SK-N-SH treated with all-trans-retinoic acid at 6 μM for 48 hours (cell line): ENCODE measurements around the gene CUEDC1.

Experiments used
- BACH2 ChIP-seq: fragments of 250-450 bp; sonication (Bioruptor Pico); IDR thresholded peaks from 2 replicates; pipeline ENCODE4 v1.9.0; 2021; ENCODE audit warnings: mild to moderate bottlenecking, borderline replicate concordance
- ISL1 ChIP-seq: fragments of 250-450 bp; sonication (Bioruptor Pico); IDR thresholded peaks from 2 replicates; pipeline ENCODE4 v2.1.2; 2022; ENCODE audit warnings: mild to moderate bottlenecking, moderate library complexity
- OSR1 ChIP-seq: fragments of 250-450 bp; sonication (Bioruptor Pico); IDR thresholded peaks from 2 replicates; pipeline ENCODE4 v1.8.0; 2022; ENCODE audit warnings: moderate library complexity, mild to moderate bottlenecking, inconsistent platforms
- TOX ChIP-seq: fragments of 250-450 bp; sonication (Bioruptor Pico); IDR thresholded peaks from 2 replicates; pipeline ENCODE4 v1.8.0; 2021; ENCODE audit warnings: mild to moderate bottlenecking, moderate library complexity, borderline replicate concordance
- ZFP3 ChIP-seq: fragments of 250-450 bp; sonication (Bioruptor Pico); IDR thresholded peaks from 2 replicates; pipeline ENCODE4 v1.5.0; 2020; ENCODE audit warnings: mild to moderate bottlenecking, moderate library complexity
- ZFP30 ChIP-seq: fragments of 450-650 bp; formaldehyde crosslinking; IDR thresholded peaks from 2 replicates; pipeline ENCODE4 v1.5.0; 2022; ENCODE audit warnings: mild to moderate bottlenecking, moderate library complexity
- ZNF70 ChIP-seq: fragments of 450-650 bp; formaldehyde crosslinking; IDR thresholded peaks from 2 replicates; pipeline ENCODE4 v1.5.0; 2020; ENCODE audit warnings: mild to moderate bottlenecking, moderate library complexity
- TF ChIP-seq, protein P1 (sequence below): fragments of 250-450 bp; sonication (Bioruptor Pico); IDR thresholded peaks from 2 replicates; pipeline ENCODE4 v1.5.0; 2020; ENCODE audit warnings: mild to moderate bottlenecking, moderate library complexity
- TF ChIP-seq, protein P2 (sequence below): fragments of 250-450 bp; sonication (Bioruptor Pico); IDR thresholded peaks from 2 replicates; pipeline ENCODE4 v1.5.1; 2020; ENCODE audit warnings: low read depth, mild to moderate bottlenecking, moderate library complexity
- TF ChIP-seq, protein P3 (sequence below): fragments of 250-450 bp; sonication (Bioruptor Pico); IDR thresholded peaks from 2 replicates; pipeline ENCODE4 v1.8.0; 2020; ENCODE audit warnings: mild to moderate bottlenecking, moderate library complexity, borderline replicate concordance
- TF ChIP-seq, protein P4 (sequence below): fragments of 250-450 bp; sonication (Bioruptor Pico); IDR thresholded peaks from 2 replicates; pipeline ENCODE4 v1.8.0; 2021; ENCODE audit warnings: low read depth, mild to moderate bottlenecking, moderate library complexity, borderline replicate concordance

DNA sequence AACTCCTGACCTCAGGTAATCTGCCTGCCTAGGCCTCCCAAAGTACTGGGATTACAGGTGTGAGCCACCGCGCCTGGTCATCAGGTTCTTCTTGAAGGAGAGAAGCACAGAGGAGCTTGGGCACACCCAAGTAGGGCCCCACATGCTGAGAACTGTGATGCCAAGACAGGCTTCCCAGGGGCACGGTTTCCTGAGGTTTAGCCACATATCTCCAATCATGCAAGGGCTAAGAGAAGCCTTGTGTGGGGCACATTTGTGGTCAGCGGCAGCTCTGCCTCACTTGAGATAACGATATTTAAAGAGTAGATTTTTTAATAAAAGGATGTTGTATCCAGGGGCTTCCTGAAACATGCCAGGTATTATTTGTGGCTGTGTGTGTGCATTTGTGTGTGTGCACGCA is 46.9 kb downstream of the CUEDC1 start:
- TF ChIP-seq ZFP3 (CRISPR knock-in tag): no peak
- TF ChIP-seq ISL1: no peak
- TF ChIP-seq, protein P1, sequence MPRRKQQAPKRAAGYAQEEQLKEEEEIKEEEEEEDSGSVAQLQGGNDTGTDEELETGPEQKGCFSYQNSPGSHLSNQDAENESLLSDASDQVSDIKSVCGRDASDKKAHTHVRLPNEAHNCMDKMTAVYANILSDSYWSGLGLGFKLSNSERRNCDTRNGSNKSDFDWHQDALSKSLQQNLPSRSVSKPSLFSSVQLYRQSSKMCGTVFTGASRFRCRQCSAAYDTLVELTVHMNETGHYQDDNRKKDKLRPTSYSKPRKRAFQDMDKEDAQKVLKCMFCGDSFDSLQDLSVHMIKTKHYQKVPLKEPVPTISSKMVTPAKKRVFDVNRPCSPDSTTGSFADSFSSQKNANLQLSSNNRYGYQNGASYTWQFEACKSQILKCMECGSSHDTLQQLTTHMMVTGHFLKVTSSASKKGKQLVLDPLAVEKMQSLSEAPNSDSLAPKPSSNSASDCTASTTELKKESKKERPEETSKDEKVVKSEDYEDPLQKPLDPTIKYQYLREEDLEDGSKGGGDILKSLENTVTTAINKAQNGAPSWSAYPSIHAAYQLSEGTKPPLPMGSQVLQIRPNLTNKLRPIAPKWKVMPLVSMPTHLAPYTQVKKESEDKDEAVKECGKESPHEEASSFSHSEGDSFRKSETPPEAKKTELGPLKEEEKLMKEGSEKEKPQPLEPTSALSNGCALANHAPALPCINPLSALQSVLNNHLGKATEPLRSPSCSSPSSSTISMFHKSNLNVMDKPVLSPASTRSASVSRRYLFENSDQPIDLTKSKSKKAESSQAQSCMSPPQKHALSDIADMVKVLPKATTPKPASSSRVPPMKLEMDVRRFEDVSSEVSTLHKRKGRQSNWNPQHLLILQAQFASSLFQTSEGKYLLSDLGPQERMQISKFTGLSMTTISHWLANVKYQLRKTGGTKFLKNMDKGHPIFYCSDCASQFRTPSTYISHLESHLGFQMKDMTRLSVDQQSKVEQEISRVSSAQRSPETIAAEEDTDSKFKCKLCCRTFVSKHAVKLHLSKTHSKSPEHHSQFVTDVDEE (CRISPR knock-in tag): no peak
- no peak for TF ChIP-seq OSR1 (CRISPR knock-in tag)
- TF ChIP-seq, protein P2, sequence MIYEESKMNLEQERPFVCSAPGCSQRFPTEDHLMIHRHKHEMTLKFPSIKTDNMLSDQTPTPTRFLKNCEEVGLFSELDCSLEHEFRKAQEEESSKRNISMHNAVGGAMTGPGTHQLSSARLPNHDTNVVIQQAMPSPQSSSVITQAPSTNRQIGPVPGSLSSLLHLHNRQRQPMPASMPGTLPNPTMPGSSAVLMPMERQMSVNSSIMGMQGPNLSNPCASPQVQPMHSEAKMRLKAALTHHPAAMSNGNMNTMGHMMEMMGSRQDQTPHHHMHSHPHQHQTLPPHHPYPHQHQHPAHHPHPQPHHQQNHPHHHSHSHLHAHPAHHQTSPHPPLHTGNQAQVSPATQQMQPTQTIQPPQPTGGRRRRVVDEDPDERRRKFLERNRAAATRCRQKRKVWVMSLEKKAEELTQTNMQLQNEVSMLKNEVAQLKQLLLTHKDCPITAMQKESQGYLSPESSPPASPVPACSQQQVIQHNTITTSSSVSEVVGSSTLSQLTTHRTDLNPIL (CRISPR knock-in tag): no peak
- no peak for TF ChIP-seq TOX
- no peak for TF ChIP-seq ZNF70 (CRISPR knock-in tag)
- TF ChIP-seq, protein P3, sequence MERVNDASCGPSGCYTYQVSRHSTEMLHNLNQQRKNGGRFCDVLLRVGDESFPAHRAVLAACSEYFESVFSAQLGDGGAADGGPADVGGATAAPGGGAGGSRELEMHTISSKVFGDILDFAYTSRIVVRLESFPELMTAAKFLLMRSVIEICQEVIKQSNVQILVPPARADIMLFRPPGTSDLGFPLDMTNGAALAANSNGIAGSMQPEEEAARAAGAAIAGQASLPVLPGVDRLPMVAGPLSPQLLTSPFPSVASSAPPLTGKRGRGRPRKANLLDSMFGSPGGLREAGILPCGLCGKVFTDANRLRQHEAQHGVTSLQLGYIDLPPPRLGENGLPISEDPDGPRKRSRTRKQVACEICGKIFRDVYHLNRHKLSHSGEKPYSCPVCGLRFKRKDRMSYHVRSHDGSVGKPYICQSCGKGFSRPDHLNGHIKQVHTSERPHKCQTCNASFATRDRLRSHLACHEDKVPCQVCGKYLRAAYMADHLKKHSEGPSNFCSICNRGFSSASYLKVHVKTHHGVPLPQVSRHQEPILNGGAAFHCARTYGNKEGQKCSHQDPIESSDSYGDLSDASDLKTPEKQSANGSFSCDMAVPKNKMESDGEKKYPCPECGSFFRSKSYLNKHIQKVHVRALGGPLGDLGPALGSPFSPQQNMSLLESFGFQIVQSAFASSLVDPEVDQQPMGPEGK: no peak
- TF ChIP-seq, protein P4, sequence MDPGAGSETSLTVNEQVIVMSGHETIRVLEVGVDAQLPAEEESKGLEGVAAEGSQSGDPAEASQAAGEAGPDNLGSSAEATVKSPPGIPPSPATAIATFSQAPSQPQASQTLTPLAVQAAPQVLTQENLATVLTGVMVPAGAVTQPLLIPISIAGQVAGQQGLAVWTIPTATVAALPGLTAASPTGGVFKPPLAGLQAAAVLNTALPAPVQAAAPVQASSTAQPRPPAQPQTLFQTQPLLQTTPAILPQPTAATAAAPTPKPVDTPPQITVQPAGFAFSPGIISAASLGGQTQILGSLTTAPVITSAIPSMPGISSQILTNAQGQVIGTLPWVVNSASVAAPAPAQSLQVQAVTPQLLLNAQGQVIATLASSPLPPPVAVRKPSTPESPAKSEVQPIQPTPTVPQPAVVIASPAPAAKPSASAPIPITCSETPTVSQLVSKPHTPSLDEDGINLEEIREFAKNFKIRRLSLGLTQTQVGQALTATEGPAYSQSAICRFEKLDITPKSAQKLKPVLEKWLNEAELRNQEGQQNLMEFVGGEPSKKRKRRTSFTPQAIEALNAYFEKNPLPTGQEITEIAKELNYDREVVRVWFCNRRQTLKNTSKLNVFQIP (CRISPR knock-in tag): no peak
- TF ChIP-seq ZFP30 (CRISPR knock-in tag): no peak
- TF ChIP-seq BACH2: no peak
